Pons (tissue), 1 donor: ENCODE results near the gene SARDH.
"Not testable (repeated sequence)": the region's sequence is repeated elsewhere in the genome, so short reads cannot be mapped to it uniquely, and the experiment has no call there.

Experiments used
- DNase-seq: peaks from one replicate; pipeline ENCODE4 v3.0.0-alpha.2; 2016; ENCODE audit warnings: low spot score

The SARDH gene

DNA sequence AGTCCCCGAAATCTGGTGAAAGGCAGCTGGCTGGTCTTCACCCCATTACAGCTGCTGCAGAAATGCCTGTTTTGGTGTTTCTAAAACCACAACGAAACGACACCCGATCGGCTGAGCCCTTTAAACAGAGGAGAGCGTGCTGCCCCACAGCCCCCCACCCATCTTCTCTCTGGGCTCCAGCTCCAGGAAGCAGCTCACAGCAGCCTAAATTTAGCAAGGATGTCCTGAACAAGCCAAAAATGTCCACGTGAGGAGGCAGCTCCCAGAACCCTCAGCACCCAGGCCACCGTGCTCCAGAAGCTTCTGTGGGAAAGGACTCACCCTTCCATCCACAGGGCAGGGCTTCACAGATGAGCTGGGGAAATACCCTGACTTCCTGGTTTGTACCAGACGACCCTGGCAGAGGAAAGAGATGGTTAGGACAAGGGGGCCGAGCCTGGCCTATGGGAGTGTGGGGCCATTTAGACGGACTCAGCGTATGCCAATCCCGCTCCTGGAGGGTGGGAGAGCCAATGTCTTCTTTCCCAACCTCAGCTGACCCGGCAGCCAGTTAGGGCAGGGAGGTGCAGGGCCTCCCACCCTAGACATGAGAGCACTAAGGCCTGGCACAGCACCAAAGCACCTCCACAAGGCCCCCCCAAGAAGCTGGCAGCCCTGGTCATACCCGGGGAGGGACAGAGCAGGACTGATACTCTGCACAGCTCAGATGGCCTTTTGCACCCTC lies 39.1 kb upstream of the SARDH start:
- no peak for DNase-seq

DNA sequence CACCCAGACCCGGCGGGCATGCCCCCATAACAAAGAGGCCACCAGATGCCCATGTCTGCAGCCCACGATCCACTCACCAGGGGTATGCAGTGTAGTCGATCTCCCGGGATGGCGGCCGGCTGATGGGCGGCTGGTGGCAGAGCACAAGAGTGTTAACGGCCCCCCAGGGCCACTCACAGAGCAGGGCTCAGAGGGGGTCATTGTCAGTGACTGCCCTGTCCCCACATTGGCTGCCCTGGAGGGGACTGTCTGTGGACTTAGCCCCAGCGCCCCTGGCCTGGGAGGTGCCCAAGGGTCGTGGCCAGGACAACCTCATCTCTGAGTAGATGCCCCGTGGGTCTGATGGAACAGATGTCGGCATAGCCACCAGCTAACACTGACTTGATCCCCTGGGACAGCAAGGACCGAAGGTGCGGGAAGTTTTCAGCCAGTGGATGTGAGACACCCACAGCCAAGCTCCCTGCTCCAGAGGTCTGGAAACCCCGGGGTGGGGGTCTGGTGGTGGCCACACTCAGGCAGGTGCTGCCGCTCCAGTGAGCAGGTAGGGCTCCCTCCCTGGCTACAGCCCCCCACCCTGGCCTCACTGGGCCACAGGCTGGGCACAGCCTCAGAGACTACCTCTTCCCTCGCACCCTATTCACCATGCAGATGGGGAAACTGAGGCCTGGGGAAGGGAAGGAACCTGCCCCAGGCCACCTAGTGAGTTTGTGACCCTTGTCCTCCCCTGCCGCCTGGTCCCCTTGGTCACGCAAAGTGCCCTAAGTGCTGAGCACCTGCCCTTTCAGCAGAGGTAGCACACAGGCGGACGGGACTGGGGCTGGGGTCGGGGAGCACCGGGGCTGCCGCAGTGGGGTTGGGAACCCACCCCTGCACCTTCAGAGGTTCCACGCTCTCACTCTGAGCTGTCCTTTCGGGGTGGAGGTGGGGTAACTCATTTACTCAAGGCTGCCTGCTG lies 38.1 kb upstream of the SARDH start:
- DNase-seq = no peak

DNA sequence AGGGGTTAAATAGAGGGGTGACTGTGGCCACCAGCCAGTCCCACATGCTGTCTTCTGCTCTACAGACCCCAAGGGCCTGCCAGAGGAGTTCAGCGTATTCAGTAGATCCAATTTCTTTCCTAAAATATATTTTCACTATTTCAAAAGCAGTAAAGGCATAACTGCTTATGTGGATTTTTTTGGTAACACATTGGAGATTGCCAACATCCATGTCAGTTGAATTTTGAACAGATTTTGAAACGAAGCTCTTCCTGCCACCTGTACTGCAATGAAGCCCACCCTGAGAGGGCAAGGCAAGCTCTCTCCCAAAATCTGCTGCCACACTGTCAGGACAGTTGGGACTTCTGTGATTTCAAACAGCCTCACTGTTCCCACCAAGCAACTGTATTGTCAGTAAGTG lies 37.1 kb upstream of the SARDH start:
- DNase-seq = no peak

DNA sequence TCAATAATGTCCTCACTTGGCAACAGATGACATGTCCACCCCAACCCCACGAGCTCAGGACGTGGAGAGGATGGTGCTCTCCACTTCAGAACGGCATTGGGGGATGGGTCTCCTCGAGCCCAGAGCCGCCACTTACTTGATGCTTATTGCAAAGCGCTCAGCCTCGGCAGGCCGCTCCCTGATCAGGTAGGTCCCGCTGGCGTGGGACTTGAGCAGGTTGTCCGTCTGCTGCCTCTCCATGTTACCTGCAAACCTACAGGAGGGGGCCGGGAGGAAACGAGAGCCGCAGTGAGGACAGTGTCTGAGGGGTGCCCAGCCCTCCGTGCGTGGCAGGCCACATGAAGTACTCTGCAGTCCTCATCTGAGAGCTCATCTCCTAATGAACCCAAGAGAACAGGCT lies 36.6 kb upstream of the SARDH start:
- DNase-seq = no peak

DNA sequence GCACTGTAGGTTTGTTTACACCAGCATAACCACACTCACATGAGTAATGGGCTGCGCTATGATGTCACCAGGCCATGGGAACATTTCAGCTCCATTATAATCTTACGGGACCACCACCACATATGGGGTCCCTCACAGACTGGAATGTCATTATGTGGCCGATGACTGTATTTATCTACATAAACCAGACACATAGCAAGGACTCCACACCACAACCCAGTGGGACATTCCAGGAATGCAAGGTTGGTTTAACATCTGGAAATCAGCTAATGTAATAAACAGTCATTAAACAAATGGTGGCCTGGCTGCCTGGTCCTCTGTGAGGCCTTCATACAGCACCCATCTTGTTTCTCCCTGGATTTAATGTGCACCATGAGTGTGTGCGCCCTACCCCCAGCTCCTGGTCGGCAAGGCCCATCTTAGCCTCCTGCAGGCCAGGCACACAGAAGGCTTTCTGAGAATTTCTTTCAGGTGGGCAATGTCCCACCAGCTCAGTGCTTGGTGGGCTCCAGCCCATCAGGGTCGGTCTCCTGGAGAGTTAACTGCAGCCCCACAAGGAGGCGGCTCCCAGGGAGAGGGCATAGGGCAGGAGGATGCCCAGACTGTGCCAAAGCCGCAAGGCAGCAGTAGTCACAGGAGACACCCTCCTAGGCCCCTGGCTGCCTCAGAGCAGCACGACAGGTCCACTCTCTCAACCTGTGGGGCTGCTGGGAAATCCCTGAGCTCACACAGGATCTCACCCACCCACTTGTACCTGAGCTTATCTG lies 35.9 kb upstream of the SARDH start:
- no peak for DNase-seq

DNA sequence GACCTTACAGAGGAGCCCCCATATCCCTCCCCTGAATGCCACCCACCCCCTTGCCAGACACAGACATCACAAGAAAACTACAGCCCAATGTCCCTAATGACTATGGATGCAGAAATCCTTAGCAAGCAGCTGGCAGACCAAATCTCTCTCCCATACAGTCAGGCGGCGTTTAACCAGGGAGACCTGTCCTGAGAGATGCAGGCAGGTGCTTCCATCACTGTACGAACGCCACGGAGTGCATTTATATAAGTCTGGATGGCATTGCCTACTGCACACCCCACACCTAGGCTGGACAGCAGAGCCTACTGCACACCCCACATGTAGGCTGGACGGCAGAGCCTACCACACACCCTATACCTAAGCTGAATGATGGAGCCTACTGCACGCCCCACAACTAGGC lies 34.4 kb upstream of the SARDH start:
- no peak for DNase-seq

DNA sequence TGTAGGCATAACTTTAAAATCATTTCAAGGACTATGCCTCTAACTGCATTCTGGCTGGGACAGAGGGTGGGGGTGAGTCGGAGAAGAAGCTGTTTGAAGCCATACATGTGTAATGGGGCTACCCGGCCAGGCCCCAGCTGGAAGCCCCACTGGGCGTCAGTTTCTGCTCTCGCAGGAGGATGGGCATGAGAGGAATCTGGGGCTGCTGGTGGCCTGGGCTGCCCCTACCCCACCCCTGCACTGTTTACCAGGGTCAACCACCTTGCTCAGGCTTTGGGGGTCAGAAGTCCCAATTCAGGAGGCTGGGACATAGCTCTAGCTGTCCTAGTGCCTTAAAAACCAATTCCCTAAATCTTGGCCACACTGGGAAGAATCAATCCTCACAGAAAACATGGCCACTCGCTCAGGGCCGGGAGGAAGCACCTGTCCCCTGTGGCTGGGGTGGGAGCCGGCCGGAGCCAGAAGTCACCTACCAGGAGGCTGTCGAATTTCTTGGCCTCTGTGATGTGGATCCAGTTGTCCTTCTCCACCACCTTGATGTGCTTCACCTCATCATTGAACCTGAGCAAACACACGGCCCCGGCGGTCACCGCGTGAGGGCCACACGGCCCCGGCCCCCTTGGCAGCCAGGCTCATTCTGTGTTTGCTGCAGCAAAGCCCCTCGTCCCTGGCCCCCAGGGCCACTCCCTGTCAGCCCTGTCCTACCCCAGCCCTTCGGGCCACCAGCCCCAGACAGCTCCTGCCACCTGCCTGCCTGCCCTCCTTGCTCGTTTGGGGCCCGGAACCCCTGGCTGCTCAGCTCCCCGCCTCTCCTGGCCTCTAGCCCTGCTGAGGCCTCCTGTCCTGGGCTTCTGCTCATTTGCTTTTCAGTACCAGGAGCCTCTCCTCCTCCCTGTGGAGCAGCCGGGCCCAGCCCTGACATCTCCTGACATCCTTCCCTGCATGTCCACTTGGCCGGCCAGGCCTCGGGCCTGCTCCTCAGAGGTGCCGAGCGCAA lies 33.6 kb upstream of the SARDH start:
- DNase-seq = no peak

DNA sequence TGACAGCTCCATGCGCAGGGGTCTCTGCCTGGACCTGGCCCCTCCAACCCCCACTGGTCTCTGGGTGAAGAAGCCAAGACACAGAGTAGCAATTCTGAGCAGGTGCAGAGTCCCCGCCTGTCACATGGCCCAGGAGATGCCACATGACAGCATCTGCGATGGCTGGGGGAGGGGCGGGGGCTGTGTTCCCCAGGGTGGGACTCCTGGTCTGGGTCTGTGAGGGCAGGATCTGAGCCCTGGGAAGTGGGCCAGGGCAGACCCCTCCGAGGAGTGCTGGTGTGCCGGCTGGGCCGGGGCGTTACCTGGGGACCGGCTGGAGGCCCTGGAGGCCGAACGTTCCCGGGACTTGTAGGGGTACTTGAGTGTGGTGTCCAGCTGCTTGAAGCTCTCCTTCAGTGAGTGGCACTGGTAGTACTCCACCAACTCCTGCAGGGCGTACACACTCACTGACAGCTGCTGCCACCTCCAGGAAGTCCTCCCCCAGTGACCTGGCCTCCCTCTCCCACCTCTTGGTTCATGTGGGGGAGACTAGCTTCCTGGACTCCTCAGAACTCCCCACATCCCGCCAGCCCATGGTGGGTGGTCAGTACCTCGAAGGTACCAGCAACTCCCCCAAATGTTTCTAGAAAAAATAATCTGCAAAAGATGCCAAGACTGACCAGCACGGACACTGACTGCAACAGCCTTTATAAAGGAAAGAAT lies 32.1 kb upstream of the SARDH start:
- DNase-seq = no peak

DNA sequence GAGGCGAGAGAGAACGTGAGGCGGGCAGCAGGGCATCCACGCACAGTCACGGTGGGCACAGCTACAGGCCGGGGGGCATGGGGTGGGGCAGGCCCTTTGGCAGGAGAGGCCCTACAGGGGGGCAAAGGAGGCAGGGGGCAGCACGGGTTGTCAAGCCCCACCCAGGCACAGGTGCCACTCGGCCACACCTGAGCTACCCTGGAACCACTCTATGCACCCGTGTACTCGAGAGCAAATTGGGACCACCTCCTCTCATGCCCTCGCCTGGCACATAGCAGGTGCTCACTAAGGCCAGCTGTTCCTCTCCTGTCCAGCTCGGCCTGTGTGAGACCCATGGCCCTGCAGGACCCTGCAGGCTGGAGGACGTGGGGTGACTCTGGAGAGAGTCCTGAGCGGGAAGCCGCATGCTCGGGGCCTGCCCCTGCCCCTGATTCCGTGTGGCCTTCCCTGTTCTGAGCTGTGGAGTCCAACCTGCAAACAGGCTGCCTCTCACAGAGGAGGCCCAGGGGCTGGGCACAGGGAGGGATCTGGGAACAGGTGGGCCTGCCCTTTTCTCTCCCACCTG lies 31.4 kb upstream of the SARDH start:
- no peak for DNase-seq

DNA sequence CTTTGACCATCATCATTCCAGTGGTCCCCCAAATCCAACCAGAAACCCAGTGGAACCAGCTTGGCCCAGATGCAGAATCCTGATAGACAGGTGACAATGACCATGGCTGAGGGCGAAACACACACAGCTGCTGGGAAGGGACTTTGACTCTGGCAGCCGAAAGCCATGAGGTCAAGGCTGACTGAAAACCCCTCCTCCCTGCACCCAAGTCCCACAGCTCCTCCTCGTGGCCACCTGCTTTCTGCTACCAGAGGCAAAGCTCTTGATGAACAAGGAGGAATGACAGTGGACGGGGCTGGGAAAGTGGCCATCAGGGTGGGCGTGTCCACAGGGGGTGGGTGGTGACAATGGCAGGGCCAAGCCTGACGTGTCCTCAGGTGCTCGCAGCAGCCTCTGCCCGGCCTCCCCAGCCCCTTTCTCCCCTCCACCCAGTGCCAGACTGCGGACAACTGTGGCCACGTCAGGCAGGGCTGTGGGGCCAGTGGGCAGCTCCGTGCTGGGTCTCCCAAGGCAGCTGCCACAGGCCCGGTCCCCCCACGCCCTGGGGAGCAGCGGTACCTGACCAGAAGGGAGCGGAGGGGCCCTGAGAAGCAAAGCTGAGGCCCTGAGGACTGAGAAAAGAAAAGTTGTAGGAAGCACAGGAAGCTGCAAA lies 30.8 kb upstream of the SARDH start:
- DNase-seq = no peak

DNA sequence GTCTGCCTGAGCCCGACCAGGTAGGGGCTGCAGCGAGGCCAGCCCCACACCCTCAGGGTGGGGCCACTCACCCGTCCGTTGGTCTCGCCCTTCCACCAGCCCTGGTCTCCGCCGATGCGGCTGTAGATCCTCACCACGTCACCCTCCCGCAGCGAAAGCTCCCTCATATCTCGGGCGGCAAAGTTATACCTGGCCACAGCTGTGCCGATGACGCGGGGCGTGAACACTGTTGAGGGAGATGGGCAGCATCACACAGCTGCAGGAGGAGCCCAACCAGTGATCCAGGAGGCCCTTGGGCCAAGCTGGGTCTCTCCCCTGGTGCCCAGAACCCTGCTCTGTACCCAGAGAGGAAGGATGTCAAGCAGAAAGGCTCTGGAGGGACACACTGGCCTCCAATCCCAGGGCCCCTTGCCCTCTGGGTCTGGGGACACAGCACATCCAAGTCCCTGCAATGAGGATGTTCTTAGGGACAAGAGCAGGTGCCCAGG lies 30.3 kb upstream of the SARDH start:
- no peak for DNase-seq

DNA sequence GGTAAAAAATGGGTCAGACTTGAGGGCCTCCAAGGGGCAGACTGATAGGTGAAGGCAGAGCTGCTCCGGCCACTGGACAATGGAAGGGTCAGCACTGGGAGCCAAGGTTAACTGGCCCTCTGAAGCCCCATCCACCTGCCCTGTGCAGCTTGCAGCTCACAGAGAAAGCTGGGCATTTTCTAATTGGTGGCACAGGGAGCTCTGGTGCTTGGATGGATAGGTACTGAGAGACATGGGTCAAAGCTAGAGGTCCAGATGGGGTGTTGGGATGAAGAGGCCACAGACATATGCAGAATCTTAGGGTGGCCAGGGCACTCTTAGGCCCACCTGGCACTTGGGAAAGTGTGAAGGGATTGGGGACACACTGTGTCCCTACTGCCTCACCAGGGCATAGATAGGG lies 29.5 kb upstream of the SARDH start:
- no peak for DNase-seq

DNA sequence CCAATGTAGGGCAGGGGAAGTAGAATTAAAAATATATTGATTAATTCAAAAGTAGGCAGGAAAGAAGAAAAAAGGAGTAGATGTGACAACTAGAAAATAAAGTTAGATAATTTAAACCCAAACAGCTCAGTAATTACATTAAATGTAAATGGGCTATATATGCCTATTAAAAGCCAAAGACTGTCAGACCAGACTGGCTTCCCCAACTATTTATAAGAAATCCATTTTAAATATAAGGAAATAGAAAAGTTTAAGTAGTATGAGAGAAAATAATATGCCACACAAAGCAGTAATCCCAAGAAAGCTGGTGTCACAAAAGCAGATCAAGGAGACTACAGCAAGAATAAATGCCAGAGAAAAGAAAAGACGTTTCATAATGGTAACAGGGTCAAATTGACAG lies 28.9 kb upstream of the SARDH start:
- DNase-seq = no peak

DNA sequence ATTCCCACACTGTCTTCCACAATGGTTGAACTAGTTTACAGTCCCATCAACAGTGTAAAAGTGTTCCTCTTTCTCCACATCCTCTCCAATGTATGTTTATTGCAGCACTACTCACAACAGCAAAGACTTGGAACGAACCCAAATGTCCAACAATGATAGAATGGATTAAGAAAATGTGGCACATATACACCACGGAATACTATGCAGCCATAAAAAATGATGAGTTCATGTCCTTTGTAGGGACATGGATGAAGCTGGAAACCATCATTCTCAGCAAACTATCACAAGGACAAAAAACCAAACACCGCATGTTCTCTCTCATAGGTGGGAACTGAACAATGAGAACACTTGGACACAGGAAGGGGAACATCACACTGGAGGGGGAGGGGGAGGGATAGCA lies 28.1 kb upstream of the SARDH start:
- not testable (repeated sequence) for DNase-seq

DNA sequence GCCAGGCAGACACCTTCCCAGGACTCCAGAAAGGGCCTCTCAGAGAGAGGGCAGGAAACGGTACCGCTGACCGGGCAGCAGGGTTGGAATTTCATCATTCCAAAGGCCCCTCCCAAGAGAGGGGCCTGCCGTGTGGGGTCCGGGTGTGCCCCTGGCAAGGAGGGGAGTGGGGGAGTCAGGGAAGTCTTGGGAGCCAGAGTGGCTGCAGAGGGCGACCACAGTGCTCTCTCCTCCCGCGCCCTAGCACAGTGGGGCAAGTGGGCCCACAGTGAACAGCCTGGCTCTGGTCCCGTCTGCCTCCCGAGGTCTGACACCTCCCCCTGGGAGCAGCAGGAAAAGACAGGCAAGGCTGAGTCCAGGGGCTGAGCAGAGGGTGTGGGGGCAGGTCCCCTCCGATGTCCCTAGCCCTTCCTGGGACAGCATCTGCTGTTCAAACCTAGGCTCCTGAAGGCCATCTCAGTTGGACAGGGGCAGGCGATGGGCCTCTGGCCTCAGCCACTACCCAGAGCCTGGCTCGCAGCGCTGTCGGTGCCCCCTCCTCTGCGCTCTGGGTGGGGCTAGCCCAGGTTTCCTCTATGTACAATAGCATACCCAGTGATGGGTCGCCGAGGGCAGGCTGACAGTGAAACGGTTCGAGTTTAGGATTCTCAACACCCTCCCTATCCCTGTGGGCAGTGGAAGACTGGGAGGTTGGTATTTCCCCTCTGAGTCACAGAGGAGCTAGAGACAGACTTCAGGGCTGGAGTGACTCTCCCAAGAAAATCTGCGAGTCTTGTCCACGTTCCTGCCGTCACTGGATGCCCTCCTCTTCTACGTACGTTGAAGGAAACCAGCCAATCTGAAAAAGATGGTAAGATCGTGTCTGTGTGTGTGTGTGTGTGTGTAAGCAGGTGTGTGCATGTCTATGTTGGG lies 25.4 kb upstream of the SARDH start:
- DNase-seq = no peak

DNA sequence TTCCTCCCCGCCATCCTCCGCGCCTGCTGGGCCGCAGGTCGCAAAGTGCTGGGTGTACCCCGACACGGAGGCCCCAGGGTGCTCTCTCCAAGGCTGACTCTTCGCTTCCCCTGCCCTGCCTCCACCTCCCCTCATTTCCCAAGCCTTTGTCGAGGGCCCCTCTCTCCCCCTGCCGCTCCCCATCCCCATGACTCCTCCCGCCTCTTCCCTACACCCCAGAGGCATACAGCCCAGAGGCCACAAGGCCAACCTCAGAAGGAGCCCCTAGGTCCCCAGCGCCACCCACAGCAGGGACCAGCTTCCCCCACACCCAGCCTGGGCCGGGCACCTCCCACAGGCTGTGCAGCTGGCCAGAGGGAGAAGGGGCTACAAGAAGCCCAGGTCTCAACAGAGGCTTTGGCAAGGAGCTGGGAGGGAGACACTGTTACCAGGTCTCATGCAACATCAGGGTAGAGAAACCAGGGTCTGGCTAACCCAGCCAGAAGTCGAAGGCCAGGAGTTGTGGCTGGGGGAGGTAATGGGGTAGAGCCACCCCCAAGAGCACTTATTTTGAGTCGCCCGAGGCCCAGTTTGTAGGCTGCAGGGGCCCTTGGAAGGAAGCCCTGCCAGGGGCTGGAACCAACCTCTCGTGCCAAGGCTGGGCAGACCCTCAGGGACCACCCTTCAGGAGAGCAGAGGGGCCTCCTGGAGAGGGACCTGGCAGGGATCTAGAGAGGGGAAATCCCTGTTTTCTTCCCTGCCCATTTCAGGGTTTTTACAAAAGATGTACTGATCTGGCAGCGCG lies 24.5 kb upstream of the SARDH start:
- DNase-seq = no peak

DNA sequence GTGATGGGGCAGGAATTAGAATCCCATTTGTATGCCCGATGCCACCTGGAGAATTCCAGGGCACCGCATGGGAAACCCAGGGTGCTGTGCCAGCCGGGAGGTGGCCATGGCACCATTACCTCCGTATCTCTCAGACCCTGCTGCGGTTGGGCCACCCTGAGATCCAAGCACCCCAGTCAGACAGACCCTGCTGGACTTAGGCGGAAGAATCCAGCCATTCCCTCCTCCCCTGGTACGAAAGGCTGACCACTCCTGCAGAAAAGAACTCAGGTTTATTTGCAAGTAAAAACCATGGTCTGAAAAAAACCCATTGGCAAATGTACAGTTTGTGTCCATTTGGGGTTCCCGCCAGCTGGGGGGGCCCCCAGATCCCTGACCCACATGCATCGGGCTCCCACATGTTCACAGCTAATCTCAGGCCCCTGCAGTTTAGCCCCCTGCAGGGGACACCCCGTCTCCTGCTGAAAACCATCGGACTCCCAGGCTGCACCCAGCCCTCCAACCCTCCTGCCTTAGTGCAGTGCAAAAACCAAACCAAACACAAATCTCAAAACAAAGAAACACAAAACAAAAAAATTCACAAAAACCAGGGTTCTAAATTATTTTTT lies 23.6 kb upstream of the SARDH start:
- DNase-seq = no peak
